Gastroesophageal sphincter (tissue), 2 donors: ENCODE results near the gene PARD3.

Source experiments
- POLR2A ChIP-seq, 2 donors: fragments of 450-650 bp; IDR thresholded peaks; one replicate each; pipeline ENCODE4 v1.6.1; 2017; ENCODE audit warnings: antibody characterized with exemption in 2 of 2, mild to moderate bottlenecking in 2 of 2, moderate library complexity in 1 of 2
- POLR2AphosphoS5 ChIP-seq: sonication (generic); formaldehyde crosslinking; IDR thresholded peaks from one replicate; pipeline ENCODE4 v1.6.1; 2017; ENCODE audit warnings: antibody characterized with exemption

GRCh38 chr10:34193931-34194626 lies 621.0 kb downstream of the PARD3 start:
- TF ChIP-seq POLR2AphosphoS5 (no peak), POLR2A (IDR thresholded peaks at IDR 0.05) (no peak)
